GM12874 (cell line): Measurements from ENCODE around the gene LPAR3.

Source experiments
- TF ChIP-seq, protein P1 (sequence below): IDR thresholded peaks from 2 replicates; pipeline ENCODE4 v1.5.1; 2011; ENCODE audit warnings: low read depth, mild to moderate bottlenecking, control low read depth, low read length, moderate library complexity; ENCODE audit not compliant: insufficient read depth

The LPAR3 gene

DNA sequence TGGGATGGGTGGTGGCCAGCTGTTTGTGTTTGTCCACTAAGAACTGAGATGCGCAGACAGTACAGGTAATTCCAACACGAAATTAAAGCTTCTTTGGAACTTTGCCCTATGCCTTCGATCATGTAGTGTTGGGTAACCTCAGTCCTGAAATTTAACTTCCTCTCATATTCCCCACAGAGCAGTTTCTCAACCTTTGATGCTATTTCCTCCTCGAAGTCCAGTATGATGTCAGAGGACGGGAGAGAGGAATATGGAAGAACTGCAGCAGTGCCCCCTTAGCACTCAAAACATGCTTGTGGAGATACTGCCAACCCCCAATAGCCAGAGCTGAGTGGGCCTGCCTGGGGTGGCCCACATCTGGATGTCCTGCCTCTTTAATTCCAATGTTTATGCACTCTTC lies 3.6 kb downstream of the LPAR3 start:
- TF ChIP-seq, protein P1, sequence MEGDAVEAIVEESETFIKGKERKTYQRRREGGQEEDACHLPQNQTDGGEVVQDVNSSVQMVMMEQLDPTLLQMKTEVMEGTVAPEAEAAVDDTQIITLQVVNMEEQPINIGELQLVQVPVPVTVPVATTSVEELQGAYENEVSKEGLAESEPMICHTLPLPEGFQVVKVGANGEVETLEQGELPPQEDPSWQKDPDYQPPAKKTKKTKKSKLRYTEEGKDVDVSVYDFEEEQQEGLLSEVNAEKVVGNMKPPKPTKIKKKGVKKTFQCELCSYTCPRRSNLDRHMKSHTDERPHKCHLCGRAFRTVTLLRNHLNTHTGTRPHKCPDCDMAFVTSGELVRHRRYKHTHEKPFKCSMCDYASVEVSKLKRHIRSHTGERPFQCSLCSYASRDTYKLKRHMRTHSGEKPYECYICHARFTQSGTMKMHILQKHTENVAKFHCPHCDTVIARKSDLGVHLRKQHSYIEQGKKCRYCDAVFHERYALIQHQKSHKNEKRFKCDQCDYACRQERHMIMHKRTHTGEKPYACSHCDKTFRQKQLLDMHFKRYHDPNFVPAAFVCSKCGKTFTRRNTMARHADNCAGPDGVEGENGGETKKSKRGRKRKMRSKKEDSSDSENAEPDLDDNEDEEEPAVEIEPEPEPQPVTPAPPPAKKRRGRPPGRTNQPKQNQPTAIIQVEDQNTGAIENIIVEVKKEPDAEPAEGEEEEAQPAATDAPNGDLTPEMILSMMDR = no peak

DNA sequence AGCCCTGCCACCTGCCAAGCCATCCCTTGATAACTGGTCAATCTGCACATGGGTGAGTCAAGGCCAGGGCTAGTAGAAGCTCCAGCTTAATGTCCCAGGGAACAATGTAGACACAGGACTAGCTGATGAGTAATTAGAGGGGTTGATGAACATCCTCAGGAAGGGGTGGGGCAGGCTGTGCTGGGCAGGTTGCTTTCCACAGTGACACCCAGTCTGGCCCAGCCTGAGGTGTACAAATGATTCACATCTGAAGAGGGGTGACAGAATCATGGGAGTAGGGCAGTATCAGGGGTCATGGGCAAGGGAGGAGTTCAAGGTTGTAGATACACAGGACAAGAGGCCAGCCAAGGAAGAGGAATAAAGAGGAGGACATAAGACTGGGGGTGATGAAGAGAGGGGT lies 4.3 kb downstream of the LPAR3 start:
- TF ChIP-seq, protein P1 = no peak

DNA sequence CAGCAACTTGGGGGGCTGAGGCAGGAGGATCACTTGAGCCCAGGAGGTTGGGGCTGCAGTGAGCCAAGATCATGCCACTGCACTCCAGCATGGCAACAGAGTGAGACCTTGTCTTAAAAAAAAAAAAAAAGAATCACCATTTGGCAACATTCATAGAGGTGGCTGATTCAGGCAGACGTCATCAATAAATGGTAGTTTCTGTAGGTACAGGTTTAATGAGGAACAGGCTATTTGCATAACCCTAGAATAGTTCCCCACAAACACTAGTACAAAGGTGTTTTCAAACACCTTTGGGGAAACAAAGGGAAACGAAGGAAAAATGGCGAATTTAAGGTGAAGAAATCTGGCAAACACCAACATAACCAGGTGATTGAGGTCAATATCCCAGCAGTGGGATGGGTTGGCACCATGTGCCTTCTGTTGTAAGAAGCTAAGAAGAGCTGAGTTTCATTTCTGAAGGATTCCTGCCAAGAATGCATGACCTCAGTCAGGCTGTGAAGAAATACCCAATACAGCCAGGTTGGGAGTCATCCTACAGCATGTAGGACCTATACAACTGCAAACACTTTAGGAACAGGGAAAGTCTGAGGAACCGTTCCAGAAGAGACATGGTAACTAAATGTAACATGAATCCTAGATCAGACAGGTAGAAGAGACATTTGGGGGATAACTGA lies 5.6 kb downstream of the LPAR3 start:
- TF ChIP-seq, protein P1 = no peak

DNA sequence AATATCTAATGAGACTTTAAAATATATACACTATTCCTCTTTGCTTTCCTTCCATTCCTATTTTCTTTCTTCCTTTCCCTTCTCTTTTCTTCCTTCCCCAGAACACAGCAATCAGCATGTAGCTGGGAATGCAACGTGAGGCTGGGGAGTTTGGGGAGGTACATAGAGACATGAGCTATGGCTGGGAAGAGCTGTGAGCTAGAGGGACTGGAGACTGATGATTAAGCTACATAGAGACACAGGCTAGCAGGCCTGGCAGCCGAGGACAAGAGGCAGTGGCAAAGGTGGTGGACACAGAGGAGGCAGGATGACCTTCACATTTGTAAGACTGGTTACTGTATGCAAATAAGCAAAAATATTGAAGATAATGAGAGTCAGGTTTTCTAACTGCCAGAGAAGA lies 7.5 kb downstream of the LPAR3 start:
- TF ChIP-seq, protein P1 = no peak

- TF ChIP-seq, protein P1 = no peak
Measured at GRCh38 chr1:84884671-84885389, 8.2 kb downstream of the LPAR3 start.

GRCh38 chr1:84883286-84883685 lies 9.7 kb downstream of the LPAR3 start:
- TF ChIP-seq, protein P1 = no peak

- TF ChIP-seq, protein P1 = no peak
Measured at GRCh38 chr1:84877592-84877991, 15.4 kb downstream of the LPAR3 start.
